ENCODE measurements around the gene PNLIPRP3.

PNLIPRP3 gene

GRCh38 chr10:116487522-116488430, 60.1 kb downstream of the PNLIPRP3 start:
- Histone ChIP-seq H3K27ac (ENCODE audit: poor library complexity, severe bottlenecking) (no peak overlapping the region), H3K4me1 (ENCODE audit: insufficient read depth, poor library complexity, severe bottlenecking) (no peaks in the 10 kb centered on the region), H3K4me3 (ENCODE audit: severe bottlenecking) (no peak overlapping the region), H3K36me3 (ENCODE audit: low read depth) (no peaks in the 10 kb centered on the region), H3K9me3 (ENCODE audit: severe bottlenecking) (no peaks in the 10 kb centered on the region), H3K27me3 (ENCODE audit: insufficient read depth, poor library complexity, severe bottlenecking) (peaks cover 4% of the 10 kb centered on the region)
- TF ChIP-seq CTCF (IDR thresholded peaks at IDR 0.05; ENCODE audit: poor library complexity, severe bottlenecking), result no peak
- ATAC-seq (ENCODE audit: low read depth) (no peak), DNase-seq (ENCODE audit: low spot score) (no peak)

- no peak for TF ChIP-seq CTCF (IDR thresholded peaks at IDR 0.05; ENCODE audit: poor library complexity, severe bottlenecking)
- Histone ChIP-seq H3K4me3 (ENCODE audit: severe bottlenecking) (no peak overlapping the region), H3K36me3 (ENCODE audit: low read depth) (no peaks in the 10 kb centered on the region), H3K27me3 (ENCODE audit: insufficient read depth, poor library complexity, severe bottlenecking) (peaks cover 4% of the 10 kb centered on the region), H3K9me3 (ENCODE audit: severe bottlenecking) (no peaks in the 10 kb centered on the region), H3K4me1 (ENCODE audit: insufficient read depth, poor library complexity, severe bottlenecking) (no peaks in the 10 kb centered on the region), H3K27ac (ENCODE audit: poor library complexity, severe bottlenecking) (no peak overlapping the region)
- ATAC-seq (ENCODE audit: low read depth) (no peak), DNase-seq (ENCODE audit: low spot score) (no peak)
Observed at GRCh38 chr10:116489460-116489859, 61.8 kb downstream of the PNLIPRP3 start.

GRCh38 chr10:116490028-116490662, 62.5 kb downstream of the PNLIPRP3 start:
- H3K4me1 ChIP-seq (ENCODE audit: insufficient read depth, poor library complexity, severe bottlenecking), result no peaks in the 10 kb centered on the region
- no peak overlapping the region for H3K27ac ChIP-seq (ENCODE audit: poor library complexity, severe bottlenecking)
- H3K9me3 ChIP-seq (ENCODE audit: severe bottlenecking), result no peaks in the 10 kb centered on the region
- no peak for DNase-seq (ENCODE audit: low spot score)
- no peaks in the 10 kb centered on the region for H3K36me3 ChIP-seq (ENCODE audit: low read depth)
- ATAC-seq (ENCODE audit: low read depth), result peak; percentile 61; the same call in 1 of the 3 replicates
- peak; percentile 87 for TF ChIP-seq CTCF (IDR thresholded peaks at IDR 0.05; ENCODE audit: poor library complexity, severe bottlenecking)
- H3K4me3 ChIP-seq (ENCODE audit: severe bottlenecking), result no peak overlapping the region
- peaks cover 4% of the 10 kb centered on the region for H3K27me3 ChIP-seq (ENCODE audit: insufficient read depth, poor library complexity, severe bottlenecking)

GRCh38 chr10:116504786-116505185, 77.1 kb downstream of the PNLIPRP3 start:
- Histone ChIP-seq H3K27me3 (ENCODE audit: insufficient read depth, poor library complexity, severe bottlenecking) (no peaks in the 10 kb centered on the region), H3K4me3 (ENCODE audit: severe bottlenecking) (no peak overlapping the region), H3K27ac (ENCODE audit: poor library complexity, severe bottlenecking) (no peak overlapping the region), H3K4me1 (ENCODE audit: insufficient read depth, poor library complexity, severe bottlenecking) (no peaks in the 10 kb centered on the region), H3K9me3 (ENCODE audit: severe bottlenecking) (no peaks in the 10 kb centered on the region), H3K36me3 (ENCODE audit: low read depth) (no peaks in the 10 kb centered on the region)
- no peak for TF ChIP-seq CTCF (IDR thresholded peaks at IDR 0.05; ENCODE audit: poor library complexity, severe bottlenecking)
- no peak for DNase-seq (ENCODE audit: low spot score)
- ATAC-seq (ENCODE audit: low read depth), result no peak
